Eye (tissue), 1 donor: ENCODE data around the gene DMTF1.
"Not testable (repeated sequence)": the region's sequence is repeated elsewhere in the genome, so short reads cannot be mapped to it uniquely, and the experiment has no call there.

Source experiments
- DNase-seq: peaks from one replicate; pipeline ENCODE4 v3.0.0-alpha.2; 2015

DMTF1 gene

DNA sequence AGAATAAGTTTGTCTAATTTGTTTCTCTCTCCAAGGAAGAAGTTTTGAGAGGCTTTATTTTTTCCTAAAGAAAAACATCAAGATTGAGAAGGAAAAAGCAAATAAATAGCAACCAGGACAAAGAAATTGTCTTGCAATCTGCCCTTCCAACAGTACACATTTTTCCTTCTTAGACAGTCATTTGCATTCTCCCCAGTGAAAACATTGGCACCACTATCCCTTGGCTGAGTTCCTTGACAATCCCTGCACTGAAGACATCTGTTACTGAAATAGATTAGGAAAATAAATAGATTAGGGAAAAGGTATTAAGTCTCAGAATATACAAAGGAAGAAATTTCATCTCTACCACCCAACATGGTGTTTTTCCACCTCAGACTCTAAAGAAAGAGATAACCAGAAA lies 79.5 kb downstream of the DMTF1 start:
- no peak for DNase-seq

DNA sequence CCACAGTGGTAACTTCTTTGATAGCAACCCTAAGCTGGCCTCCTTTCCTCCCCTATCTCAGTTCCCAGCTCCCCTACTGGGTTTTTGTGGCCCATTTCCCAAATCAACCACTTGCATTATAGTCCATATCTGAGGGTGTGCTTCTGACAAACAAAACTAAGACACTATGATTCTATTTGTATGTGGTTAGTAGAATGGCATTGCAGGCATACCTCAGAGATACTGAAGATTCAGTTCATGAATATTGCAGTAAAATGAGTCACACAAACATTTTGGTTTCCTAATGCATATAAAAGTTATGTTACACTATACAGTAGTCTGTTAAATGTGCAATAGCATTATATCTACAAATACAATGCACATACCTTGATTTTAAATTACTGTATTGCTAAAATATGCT lies 82.7 kb downstream of the DMTF1 start:
- no peak for DNase-seq

DNA sequence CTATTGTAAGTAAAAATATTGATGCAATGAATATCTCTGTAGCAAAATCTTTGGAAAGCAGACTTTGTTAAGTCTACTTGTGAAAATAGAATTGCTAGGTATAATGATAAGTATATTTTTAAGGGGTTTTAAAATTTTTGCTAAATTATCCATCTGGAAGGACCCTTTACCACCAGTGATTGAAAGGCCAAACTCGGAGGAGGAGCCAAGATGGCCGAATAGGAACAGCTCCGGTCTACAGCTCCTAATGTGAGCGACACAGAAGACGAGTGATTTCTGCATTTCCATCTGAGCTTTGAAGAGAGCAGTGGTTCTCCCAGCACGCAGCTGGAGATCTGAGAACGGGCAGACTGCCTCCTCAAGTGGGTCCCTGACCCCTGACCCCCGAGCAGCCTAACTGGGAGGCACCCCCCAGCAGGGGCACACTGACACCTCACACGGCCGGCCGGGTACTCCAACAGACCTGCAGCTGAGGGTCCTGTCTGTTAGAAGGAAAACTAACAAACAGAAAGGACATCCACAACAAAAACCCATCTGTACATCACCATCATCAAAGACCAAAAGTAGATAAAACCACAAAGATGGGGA lies 86.3 kb downstream of the DMTF1 start:
- not testable (repeated sequence) for DNase-seq

DNA sequence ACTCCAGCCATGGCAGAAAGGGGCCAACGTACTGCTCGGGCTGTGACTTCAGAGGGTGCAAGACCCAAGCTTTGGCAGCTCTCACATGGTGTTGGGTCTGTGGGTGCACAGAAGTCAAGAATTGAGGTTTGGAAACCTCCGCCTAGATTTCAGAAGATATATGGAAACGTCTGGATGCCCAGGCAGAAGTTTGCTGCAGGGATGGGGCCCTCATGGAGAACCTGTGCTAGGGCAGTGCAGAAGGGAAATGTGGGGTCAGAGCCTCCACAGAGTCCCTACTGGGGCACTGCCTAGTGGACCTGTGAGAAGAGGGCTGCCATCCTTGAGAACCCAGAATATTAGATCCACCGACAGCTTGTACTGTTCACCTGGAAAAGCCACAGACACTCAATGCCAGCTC lies 93.4 kb downstream of the DMTF1 start:
- DNase-seq, result not testable (repeated sequence)
